Peyer's patch (tissue), 4 donors: Measurements from ENCODE around the gene ING1.

ENCODE experiments used
- CTCF ChIP-seq, 6 experiments: fragments of 450-650 bp in 4 of 6; fragments of 200-600 bp in 2 of 6; sonication (generic) in 1 of 6; IDR thresholded peaks; one replicate each; pipeline ENCODE4 v1.5.1; 2017 to 2019; ENCODE audit warnings: antibody characterized with exemption in 6 of 6, mild to moderate bottlenecking in 3 of 6, moderate library complexity in 1 of 6
- POLR2A ChIP-seq, 2 donors: fragments of 450-650 bp; IDR thresholded peaks; one replicate each; pipeline ENCODE4 v1.5.1; 2017; ENCODE audit warnings: antibody characterized with exemption in 2 of 2, mild to moderate bottlenecking in 2 of 2, moderate library complexity in 2 of 2

- TF ChIP-seq CTCF (IDR thresholded peaks at IDR 0.05) = no peak
- TF ChIP-seq POLR2A (IDR thresholded peaks at IDR 0.05) = no peak
These were observed 48.8 kb upstream of the ING1 start for GRCh38 chr13:110664673-110665072.
